Gastroesophageal sphincter (tissue), 4 donors: ENCODE data around the gene LYPD5. TPM values are rescaled to one million over a fixed set of nuclear protein-coding genes. Genes with fewer than 3 reads are reported as not detected.
A peak's percentile ranks its signal among the peaks of the same experiment; 100 is the strongest.

ENCODE experiments used
- ATAC-seq: fragments of 150-250 bp; one replicate; pipeline ENCODE4 v1.9.1; 2016; ENCODE audit warnings: mild to moderate bottlenecking, moderate library complexity
- H3K27ac ChIP-seq, 4 donors: fragments of 200-600 bp; sonication (generic) in 3 of 4; 1 replicate in 3 of 4; 2 replicates in 1 of 4; pipeline ENCODE4 v1.5.1; 2016 to 2019
- H3K27me3 ChIP-seq: fragments of 200-600 bp; sonication (generic); one replicate; pipeline ENCODE4 v1.5.1; 2019
- H3K36me3 ChIP-seq, 2 donors: fragments of 200-600 bp; sonication (generic); one replicate each; pipeline ENCODE4 v1.5.1; 2019; ENCODE audit warnings: control low read depth in 1 of 2
- H3K4me1 ChIP-seq, 3 donors: fragments of 200-600 bp; sonication (generic); 1 replicate in 2 of 3; 2 replicates in 1 of 3; pipeline ENCODE4 v1.5.1; 2016 to 2019; ENCODE audit warnings: control low read depth in 2 of 3
- H3K4me3 ChIP-seq, 2 donors: fragments of 200-600 bp; sonication (generic); one replicate each; pipeline ENCODE4 v1.5.1; 2019; ENCODE audit warnings: mild to moderate bottlenecking in 1 of 2, moderate library complexity in 1 of 2
- H3K9me3 ChIP-seq, 3 donors: fragments of 200-600 bp; sonication (generic); one replicate each; pipeline ENCODE4 v1.5.1; 2017 to 2019; ENCODE audit warnings: control low read depth in 2 of 3
- CTCF ChIP-seq, 4 experiments: fragments of 200-600 bp in 2 of 4; fragments of 450-650 bp in 2 of 4; sonication (generic) in 1 of 4; IDR thresholded peaks; one replicate each; pipeline ENCODE4 v1.5.1; 2017 to 2019; ENCODE audit warnings: antibody characterized with exemption in 4 of 4, mild to moderate bottlenecking in 2 of 4, moderate library complexity in 2 of 4
- EP300 ChIP-seq: sonication (generic); formaldehyde crosslinking; IDR thresholded peaks from one replicate; pipeline ENCODE4 v1.6.1; 2017; ENCODE audit warnings: antibody characterized with exemption, mild to moderate bottlenecking
- POLR2A ChIP-seq, 2 donors: fragments of 450-650 bp; IDR thresholded peaks; one replicate each; pipeline ENCODE4 v1.6.1; 2017; ENCODE audit warnings: antibody characterized with exemption in 2 of 2, mild to moderate bottlenecking in 2 of 2, moderate library complexity in 1 of 2
- POLR2AphosphoS5 ChIP-seq: sonication (generic); formaldehyde crosslinking; IDR thresholded peaks from one replicate; pipeline ENCODE4 v1.6.1; 2017; ENCODE audit warnings: antibody characterized with exemption
- WGBS, 2 donors: methylation state at CpG; one replicate each; pipeline ENCODE4 v1.1.5; 2018; ENCODE audit warnings: low coverage in 1 of 2; 5-methylcytosine and 5-hydroxymethylcytosine counted together
- total RNA-seq, 4 donors: library from RNA; depleted of rRNA; stranded (reverse); fragments of >200 nt; gene quantifications; one replicate each; pipeline ENCODE4 v1.1.0, GENCODE V29; 2016

Gene LYPD5
- total RNA-seq, 4 donors from 2014 or later: 3.1 to 9.8 (median 5.2) TPM

GRCh38 chr19:43784241-43784980 lies 17.8 kb downstream of the LYPD5 start:
- Histone ChIP-seq H3K4me3 (no peak overlapping the region), H3K4me1 (peaks cover 0 to 17% (median 10%) of the 10 kb centered on the region in 3 donors)

GRCh38 chr19:43783636-43784035 lies 18.6 kb downstream of the LYPD5 start:
- Histone ChIP-seq H3K27ac (no peak overlapping the region), H3K27me3 (peaks cover 56% of the 10 kb centered on the region), H3K4me1 (peaks cover 0 to 23% (median 10%) of the 10 kb centered on the region in 3 donors), H3K9me3 (no peaks in the 10 kb centered on the region), H3K36me3 (no peaks in the 10 kb centered on the region), H3K4me3 (no peak overlapping the region)
- no peak for ATAC-seq
- TF ChIP-seq CTCF (IDR thresholded peaks at IDR 0.05) (no peak), POLR2A (IDR thresholded peaks at IDR 0.05) (no peak), POLR2AphosphoS5 (no peak), EP300 (no peak)
- 88% methylated on average over 8 of the region's 8 CpGs; no CpG with 5 or more reads in 1 of the 2 donors for WGBS, 2 donors

More at GRCh38 chr19:43784241-43784980, 17.8 kb downstream of the LYPD5 start:
- Histone ChIP-seq H3K27ac (peak overlapping the region in 2 of 4 donors; percentile 20 to 66), H3K9me3 (no peaks in the 10 kb centered on the region), H3K36me3 (no peaks in the 10 kb centered on the region), H3K27me3 (peaks cover 50% of the 10 kb centered on the region)
- WGBS, 2 donors: 33 to 50% methylated on average over 1 to 4 of the region's 4 CpGs
- peak; percentile 80 for ATAC-seq
- TF ChIP-seq EP300 (no peak), POLR2A (IDR thresholded peaks at IDR 0.05) (no peak), CTCF (IDR thresholded peaks at IDR 0.05) (no peak), POLR2AphosphoS5 (no peak)

- 80 to 83% methylated on average over 2 to 3 of the region's 24 CpGs for WGBS, 2 donors
- H3K9me3 ChIP-seq: no peaks in the 10 kb centered on the region
- peaks cover 57% of the 10 kb centered on the region for H3K27me3 ChIP-seq
- H3K4me3 ChIP-seq: no peak overlapping the region
- peaks cover 0 to 29% (median 12%) of the 10 kb centered on the region in 3 donors for H3K4me1 ChIP-seq
- no peaks in the 10 kb centered on the region for H3K36me3 ChIP-seq
- no peak overlapping the region for H3K27ac ChIP-seq
- no peak for ATAC-seq
- TF ChIP-seq EP300: no peak
- TF ChIP-seq POLR2A (IDR thresholded peaks at IDR 0.05): no peak
- TF ChIP-seq POLR2AphosphoS5: no peak
- no peak for TF ChIP-seq CTCF (IDR thresholded peaks at IDR 0.05)
These were observed 19.5 kb downstream of the LYPD5 start for GRCh38 chr19:43782689-43783231.

GRCh38 chr19:43782311-43782660 lies 20.0 kb downstream of the LYPD5 start:
- TF ChIP-seq POLR2AphosphoS5 (no peak), POLR2A (IDR thresholded peaks at IDR 0.05) (no peak), CTCF (IDR thresholded peaks at IDR 0.05) (no peak), EP300 (no peak)
- 50 to 53% methylated on average over 2 to 6 of the region's 8 CpGs for WGBS, 2 donors
- no peaks in the 10 kb centered on the region for H3K36me3 ChIP-seq
- ATAC-seq: no peak
- no peak overlapping the region for H3K4me3 ChIP-seq
- H3K9me3 ChIP-seq: no peaks in the 10 kb centered on the region
- peaks cover 0 to 33% (median 13%) of the 10 kb centered on the region in 3 donors for H3K4me1 ChIP-seq
- H3K27ac ChIP-seq: no peak overlapping the region
- H3K27me3 ChIP-seq: peaks cover 57% of the 10 kb centered on the region
